Mononuclear cell (primary cell): ENCODE data around the gene ABLIM1. TPM values are rescaled to one million over a fixed set of nuclear protein-coding genes. Genes with fewer than 3 reads are reported as not detected.

Source experiments
- H3K27me3 ChIP-seq: 2 replicates; pipeline ENCODE4 v1.6.0; 2011; ENCODE audit warnings: low read length, control low read depth; ENCODE audit not compliant: insufficient read depth
- H3K4me1 ChIP-seq: 2 replicates; pipeline ENCODE4 v1.5.1; 2011; ENCODE audit warnings: mild to moderate bottlenecking, low read length, control low read depth; ENCODE audit not compliant: insufficient read depth
- H3K4me3 ChIP-seq: 2 replicates; pipeline ENCODE4 v1.5.1; 2011; ENCODE audit warnings: mild to moderate bottlenecking, low read length, moderate library complexity
- H3K9me3 ChIP-seq: 2 replicates; pipeline ENCODE4 v1.5.1; 2011; ENCODE audit warnings: low read depth, mild to moderate bottlenecking, control low read depth, low read length
- total RNA-seq: library from RNA; depleted of rRNA; stranded (reverse); fragments of >200 nt; gene quantifications from one replicate; pipeline ENCODE4 v1.2.3, GENCODE V29; 2012

The ABLIM1 gene
- total RNA-seq, 1 donor: 108 TPM

DNA sequence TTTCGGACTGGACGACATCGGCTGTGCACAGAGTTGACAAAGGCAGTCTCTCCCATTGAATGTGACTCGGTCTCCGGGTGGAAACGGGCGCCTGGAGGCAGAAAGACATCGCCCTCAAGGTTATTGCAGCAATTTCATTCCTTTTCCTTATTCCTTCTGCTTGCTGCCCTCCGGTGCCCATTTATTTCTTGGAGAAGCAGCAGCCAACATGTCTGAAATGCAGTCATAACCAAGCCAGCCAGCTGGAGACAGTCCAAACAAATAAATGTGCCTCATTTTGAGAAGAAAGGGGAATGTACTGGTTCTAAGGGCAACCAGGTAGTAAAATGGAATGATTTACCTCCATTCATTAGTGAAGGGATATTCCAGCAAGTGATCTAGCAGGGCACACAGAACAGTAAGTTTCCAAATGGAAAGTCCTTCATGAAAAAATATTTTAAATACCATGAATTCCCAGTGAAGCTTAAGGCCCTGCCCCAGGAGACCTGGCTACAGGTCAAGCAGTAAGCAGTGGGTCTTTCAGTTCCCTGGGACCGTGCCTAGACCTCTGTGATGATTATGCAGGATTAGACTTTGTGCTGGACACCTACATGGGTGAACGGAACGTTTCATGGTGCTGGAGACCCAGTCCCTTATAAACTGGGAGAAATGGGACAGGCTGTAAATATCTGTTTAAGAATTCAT, 86.6 kb downstream of the ABLIM1 start:
- no peaks in the 10 kb centered on the region for H3K9me3 ChIP-seq
- H3K4me1 ChIP-seq: no peaks in the 10 kb centered on the region
- H3K4me3 ChIP-seq: no peak overlapping the region
- H3K27me3 ChIP-seq: no peaks in the 10 kb centered on the region

DNA sequence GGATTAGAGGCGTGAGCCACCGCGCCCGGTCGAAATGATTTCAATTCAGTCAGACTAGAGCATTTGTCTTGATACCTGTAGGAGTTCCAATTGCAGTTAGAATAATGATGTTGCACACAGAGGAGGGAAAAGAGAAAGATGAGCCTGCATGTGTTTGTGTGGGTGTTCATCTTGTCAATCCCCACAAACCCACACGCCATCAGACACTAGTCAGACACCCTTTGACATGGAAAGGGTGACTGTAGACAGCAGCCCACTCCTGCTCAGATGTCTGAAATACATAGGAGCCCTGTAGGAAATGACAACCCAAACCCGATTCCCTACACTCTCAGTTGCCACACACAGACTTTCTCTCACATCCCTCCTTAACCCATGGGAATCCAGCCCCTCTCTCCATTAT, 92.0 kb downstream of the ABLIM1 start:
- H3K4me1 ChIP-seq: no peaks in the 10 kb centered on the region
- no peak overlapping the region for H3K4me3 ChIP-seq
- H3K27me3 ChIP-seq: no peaks in the 10 kb centered on the region
- no peaks in the 10 kb centered on the region for H3K9me3 ChIP-seq

DNA sequence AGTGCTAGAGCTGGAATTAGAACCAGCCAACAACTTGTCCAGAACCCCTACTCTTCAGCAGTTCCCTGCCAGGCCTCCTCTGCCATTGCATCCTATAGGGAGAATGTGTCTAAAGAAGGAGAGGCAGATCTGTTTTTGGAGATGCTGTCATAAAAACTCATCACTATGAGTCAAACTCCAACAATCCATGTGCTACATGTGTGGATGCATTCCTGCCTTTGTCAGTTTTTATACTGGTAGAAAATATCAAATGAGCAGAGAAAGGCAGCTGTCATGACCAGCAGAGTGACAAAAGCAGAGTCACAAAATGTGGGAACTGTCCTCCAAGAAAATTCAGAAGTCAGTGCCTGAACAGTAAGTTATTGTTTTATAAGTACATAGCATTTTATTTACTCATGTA, 93.0 kb downstream of the ABLIM1 start:
- H3K9me3 ChIP-seq: no peaks in the 10 kb centered on the region
- H3K27me3 ChIP-seq: no peaks in the 10 kb centered on the region
- no peak overlapping the region for H3K4me3 ChIP-seq
- H3K4me1 ChIP-seq: no peaks in the 10 kb centered on the region

DNA sequence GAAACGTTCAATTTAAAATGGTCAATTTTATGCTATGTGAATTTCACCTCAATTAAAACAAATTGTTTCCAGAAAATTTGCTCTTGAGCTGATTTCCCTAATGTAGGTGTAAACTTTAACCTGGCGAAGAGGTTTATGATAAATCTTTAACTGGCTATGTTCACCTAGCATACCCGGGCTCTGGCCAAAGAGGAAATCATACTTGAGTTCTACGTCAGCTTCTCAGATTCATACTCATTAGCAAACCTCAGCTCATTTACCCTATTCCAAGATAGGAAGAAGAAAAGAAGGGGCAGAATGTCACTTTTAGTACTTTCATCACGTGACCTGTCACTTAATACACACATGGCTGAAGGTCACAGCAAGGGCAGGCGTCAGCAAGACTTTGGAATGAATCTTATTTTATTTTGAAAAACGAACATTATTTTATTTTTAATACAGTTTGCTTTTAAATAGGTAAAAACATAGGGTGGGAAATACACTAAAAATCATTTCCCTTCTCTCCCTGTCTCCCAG, 97.0 kb downstream of the ABLIM1 start:
- no peaks in the 10 kb centered on the region for H3K4me1 ChIP-seq
- H3K4me3 ChIP-seq: no peak overlapping the region
- H3K9me3 ChIP-seq: no peaks in the 10 kb centered on the region
- no peaks in the 10 kb centered on the region for H3K27me3 ChIP-seq

DNA sequence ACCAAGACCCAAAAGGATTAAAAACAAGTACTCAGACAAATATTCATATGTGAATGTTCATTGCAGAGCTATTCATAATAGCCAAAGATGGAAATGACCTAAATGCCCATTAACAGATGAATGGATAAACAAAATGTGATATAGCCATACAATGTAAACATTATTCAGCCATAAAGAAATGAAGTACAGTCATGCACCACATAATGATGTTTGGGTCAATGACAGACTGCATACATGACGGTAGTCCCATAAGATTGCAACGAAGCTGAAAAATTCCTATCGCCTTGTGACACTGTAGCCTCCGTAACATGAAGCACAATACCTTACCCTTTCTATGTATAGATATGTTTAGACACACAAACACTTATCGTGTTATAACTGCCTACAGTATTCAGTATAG, 97.9 kb downstream of the ABLIM1 start:
- no peaks in the 10 kb centered on the region for H3K27me3 ChIP-seq
- no peak overlapping the region for H3K4me3 ChIP-seq
- H3K4me1 ChIP-seq: no peaks in the 10 kb centered on the region
- H3K9me3 ChIP-seq: no peaks in the 10 kb centered on the region

DNA sequence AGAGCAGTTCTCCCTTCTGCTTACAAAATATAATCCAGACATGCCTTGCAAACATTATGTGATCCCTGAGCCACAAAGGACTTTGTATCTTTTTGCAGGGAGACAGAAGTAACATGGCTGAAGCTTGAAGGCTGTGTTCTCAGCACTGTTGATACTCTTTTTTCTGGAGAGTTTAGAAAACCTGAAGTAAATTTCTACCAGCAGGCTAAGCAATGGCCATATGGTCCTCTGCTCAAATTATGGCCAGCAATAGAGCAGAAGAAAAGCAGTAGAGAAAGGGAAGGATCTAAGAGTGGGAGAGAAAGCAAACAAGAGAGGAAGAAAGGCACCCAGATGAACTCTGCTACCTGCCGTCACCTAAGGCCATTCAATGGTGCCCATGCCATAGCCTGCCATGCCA, 98.4 kb downstream of the ABLIM1 start:
- Histone ChIP-seq H3K4me3 (no peak overlapping the region), H3K9me3 (no peaks in the 10 kb centered on the region), H3K4me1 (no peaks in the 10 kb centered on the region), H3K27me3 (no peaks in the 10 kb centered on the region)

DNA sequence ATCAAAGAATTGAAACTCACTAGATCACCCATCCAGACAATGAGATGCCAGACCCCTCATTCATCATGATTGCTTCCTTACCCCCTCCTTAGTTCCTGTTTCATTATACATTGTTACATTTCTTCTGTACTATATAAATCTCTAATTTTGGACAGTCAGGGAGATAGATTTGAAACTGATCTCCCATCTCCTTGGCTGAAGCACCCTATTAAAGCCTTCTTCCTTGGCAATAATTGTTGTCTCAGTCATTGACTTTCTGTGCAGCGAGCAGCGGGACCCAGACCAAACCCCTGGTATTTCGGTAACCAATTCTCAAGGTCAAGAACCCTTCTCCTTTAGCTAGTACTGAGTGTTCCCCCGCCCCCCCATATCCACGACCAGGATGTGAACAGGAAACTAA, 100.2 kb downstream of the ABLIM1 start:
- H3K27me3 ChIP-seq: no peaks in the 10 kb centered on the region
- H3K4me1 ChIP-seq: no peaks in the 10 kb centered on the region
- no peaks in the 10 kb centered on the region for H3K9me3 ChIP-seq
- no peak overlapping the region for H3K4me3 ChIP-seq

DNA sequence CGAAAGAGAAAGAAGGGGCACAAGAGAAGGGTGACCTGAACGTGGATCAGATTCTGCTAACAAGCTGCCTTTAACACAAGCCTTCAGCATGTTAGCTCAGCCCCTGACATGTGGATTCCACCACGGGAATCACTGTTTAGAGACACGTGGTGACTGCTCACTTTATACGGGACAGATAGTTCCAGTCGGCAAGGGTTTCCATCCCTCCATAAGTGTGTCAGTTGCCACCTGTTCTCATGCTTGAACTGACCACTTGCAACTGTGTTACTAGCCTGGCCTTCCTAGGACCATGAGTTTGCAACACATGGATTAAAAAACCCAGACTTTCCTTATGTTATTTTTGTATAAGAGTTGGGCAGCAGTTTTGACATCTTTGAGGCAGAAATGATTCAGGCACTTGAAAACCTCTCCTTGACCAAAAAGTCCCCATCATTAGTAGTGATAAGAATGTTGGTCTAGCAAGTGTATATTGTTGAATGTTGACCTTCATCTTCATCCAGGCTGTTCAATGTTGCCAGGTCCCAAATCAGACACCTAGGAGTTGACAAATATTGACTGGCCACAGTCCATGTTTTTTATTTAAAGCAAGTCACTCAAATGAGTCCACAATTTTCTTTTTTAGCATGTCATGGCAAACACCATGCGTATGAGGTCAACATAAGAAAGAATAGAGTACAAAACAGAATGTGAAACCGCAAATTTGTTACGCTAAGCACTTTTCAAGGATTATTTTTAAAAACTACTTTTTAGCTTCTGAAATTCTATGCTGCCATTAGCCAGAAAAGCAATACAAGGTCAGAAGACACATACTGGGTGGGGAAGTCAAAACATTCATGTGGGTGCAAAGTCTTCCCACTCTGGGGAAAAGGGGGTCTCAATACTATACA, 101.6 kb downstream of the ABLIM1 start:
- Histone ChIP-seq H3K4me1 (no peaks in the 10 kb centered on the region), H3K9me3 (no peaks in the 10 kb centered on the region), H3K27me3 (no peaks in the 10 kb centered on the region), H3K4me3 (no peak overlapping the region)

DNA sequence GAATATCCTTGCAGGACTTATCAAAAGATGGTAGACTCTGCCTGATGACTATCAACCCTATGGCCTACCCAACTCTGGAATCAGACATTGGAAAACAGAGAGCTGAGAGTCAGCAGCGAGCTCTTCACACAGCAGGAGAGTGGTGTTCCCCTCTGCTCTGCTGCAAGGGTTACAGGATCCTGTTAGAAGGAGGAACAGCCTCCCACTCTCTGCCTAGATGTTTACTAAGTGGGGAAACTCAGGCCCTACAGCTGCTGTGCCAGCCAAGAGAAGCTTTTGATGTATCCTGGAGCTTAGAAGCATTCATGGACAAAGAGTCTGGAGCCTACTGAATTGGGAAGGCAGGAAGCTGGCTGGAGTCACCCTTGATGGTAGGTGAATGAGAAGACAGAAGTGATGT, 104.6 kb downstream of the ABLIM1 start:
- Histone ChIP-seq H3K27me3 (no peaks in the 10 kb centered on the region), H3K4me1 (no peaks in the 10 kb centered on the region), H3K4me3 (no peak overlapping the region), H3K9me3 (no peaks in the 10 kb centered on the region)

DNA sequence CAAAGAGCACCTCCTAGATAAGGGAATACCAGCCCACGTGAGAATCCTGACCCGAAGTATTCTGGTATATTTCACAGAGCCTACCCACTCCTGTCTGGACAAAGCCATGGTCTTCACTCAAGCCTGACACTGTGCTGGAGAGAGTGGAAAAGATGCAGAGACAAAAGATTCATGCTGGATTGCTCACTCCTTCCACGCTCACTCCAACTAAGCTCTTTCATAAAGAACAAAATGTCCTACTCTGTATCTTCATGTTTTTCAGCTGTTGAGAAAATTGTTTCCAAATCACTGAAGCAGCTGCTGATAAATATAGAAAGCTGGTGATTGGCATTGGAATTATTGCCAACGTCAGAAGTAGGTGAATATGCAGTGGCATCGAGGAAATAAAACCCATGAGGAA, 106.0 kb downstream of the ABLIM1 start:
- no peaks in the 10 kb centered on the region for H3K9me3 ChIP-seq
- no peaks in the 10 kb centered on the region for H3K27me3 ChIP-seq
- H3K4me1 ChIP-seq: peaks cover 11% of the 10 kb centered on the region
- no peak overlapping the region for H3K4me3 ChIP-seq

DNA sequence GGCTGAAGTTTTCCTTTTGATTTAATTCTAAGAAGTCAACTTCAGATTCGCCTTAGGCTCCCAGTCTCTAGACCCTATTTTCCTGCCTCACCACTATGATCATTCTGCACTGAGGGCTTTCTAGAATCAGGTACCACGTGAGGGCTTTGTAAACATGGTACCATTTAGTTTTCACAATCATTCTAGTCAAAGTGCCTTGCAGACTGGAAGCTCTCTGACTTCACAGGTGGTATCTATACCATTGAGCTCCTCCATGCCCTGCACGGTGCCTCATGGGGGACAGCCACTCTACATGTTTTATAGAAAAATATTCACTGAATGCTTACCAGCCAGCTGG, 106.5 kb downstream of the ABLIM1 start:
- no peaks in the 10 kb centered on the region for H3K9me3 ChIP-seq
- no peaks in the 10 kb centered on the region for H3K27me3 ChIP-seq
- H3K4me1 ChIP-seq: peaks cover 11% of the 10 kb centered on the region
- H3K4me3 ChIP-seq: no peak overlapping the region

DNA sequence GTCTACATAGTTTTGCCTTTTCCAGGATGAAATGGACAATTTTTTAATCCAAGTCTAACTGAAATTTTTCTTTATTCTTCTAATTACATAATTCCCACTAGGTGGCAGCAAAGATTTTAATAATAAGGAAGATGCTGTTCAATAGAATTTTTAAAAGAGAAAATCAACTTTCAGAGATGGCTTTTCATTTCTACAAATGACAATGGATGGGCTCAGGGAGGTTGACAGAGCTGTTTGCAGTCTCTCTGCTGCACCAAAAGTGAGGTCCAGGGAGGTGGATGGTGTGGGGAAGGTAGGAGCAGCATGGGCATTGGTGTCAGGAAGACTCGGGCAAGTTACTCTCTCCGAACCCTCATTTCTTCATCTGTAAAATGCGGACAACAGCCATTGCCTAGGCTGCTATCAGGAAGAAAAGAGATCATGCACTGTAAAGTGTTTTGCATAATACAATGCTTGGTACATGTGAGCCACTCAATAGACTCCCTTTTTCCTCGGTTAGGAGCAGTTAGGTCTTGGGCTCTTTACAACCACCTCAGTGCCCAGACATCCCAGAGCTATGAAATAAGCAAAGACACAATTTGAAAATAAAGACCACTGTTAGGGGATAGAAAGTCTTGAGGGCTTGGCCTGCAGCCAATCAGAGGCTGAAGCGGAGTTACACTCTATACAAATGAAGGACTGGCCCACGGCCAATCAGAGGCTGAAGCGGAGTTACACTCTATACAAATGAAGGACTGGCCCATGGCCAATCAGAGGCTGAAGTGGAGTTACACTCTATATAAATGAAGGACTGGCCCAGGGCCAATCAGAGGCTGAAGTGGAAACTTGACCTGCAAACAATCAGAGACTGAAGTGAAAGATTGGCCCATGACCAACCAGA, 107.1 kb downstream of the ABLIM1 start:
- Histone ChIP-seq H3K4me1 (peaks cover 12% of the 10 kb centered on the region), H3K4me3 (no peak overlapping the region), H3K27me3 (no peaks in the 10 kb centered on the region), H3K9me3 (no peaks in the 10 kb centered on the region)

DNA sequence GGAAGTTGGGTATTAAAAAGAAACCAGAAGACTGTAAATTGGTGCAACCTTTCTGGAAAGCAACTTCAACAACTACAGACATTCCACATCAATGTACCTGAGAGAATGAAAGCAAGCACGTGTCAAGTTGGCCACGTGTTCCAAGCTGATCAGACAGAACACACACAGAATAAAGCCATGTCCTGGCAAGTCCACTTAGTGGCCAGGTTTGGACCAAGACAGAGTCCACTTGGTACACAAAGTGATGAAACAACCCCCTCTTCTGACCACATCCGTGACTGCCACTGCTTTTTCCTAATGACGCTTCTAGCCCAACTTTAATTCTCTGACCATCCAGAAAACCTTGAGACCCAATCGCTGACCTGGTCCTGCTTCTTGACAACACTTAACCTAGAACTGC, 109.4 kb downstream of the ABLIM1 start:
- no peak overlapping the region for H3K4me3 ChIP-seq
- no peaks in the 10 kb centered on the region for H3K27me3 ChIP-seq
- no peaks in the 10 kb centered on the region for H3K9me3 ChIP-seq
- peaks cover 36% of the 10 kb centered on the region for H3K4me1 ChIP-seq

DNA sequence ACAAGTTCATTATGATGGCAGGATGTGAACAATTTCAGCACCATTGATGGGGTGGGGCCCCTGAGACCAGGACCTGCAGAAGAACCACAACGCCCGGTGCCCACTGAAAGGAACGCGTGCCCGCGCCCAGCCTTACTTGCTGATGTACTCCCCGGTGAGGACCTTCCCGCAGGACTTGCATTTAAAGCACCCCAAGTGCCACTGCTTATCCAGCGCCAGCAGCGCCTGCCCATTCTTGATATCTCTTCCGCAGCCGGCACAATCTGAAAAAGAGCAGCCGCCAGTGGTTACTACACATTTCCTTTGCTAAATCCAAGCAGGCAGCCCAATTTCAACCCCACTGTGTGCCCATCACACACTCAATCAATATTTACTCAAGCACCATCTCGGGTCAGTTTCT, 110.6 kb downstream of the ABLIM1 start:
- Histone ChIP-seq H3K27me3 (no peaks in the 10 kb centered on the region), H3K9me3 (no peaks in the 10 kb centered on the region), H3K4me1 (peaks cover 47% of the 10 kb centered on the region), H3K4me3 (no peak overlapping the region)

DNA sequence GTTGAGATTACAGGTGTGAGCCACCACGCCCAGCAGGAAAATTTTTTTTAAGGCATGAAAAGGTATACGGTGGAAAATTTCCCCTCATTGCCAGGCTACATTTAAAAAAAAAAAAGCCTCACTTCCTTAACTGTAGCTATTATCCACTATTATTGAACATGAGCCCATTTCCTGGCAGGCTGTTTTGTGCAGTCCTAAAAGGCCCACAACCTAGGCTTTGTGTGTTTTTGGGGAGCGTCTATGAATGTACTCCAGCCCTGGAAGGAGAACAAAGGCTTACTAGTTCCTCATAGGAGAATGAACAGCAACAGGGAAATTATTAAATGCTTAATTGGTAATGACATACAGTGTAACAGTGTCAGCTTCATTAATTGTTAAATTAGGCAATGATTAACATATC, 111.0 kb downstream of the ABLIM1 start:
- H3K9me3 ChIP-seq: no peaks in the 10 kb centered on the region
- no peaks in the 10 kb centered on the region for H3K27me3 ChIP-seq
- no peak overlapping the region for H3K4me3 ChIP-seq
- H3K4me1 ChIP-seq: peaks cover 52% of the 10 kb centered on the region
